ENCODE data around the gene ZNF841. TPM values are rescaled to one million over a fixed set of nuclear protein-coding genes. Genes with fewer than 3 reads are reported as not detected.

Gene ZNF841
- total and polyA plus RNA-seq, 2 donors (not counting 3 experiments of a cell fraction or from before 2014, with no cell fraction given): 5.2 to 17.7 TPM

DNA sequence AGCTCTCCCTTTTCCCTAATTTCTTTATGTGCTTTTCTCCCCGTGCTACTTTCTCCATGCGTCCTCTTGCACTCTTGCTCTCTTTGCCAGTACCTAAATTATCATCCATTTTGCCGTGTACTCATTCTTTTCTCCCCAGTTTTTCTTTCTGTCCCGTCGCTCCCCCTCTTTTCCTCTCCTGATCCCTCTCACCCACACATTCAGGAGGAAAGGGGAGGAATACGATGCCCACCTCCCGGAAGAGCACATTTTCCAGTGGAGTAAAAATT lies 43.4 kb upstream of the ZNF841 start:
- Histone ChIP-seq H3K9me1 (replicated peaks; ENCODE audit: control insufficient read depth, extremely low read depth, insufficient read depth, low read length) (no peaks in the 10 kb centered on the region), H4K20me1 (replicated peaks; ENCODE audit: control insufficient read depth, extremely low read depth, insufficient read depth, low read length) (no peaks in the 10 kb centered on the region), H3K79me2 (ENCODE audit: control insufficient read depth, insufficient read depth, low read length) (peaks cover 14% of the 10 kb centered on the region), H3K36me3 (ENCODE audit: control insufficient read depth in 2 of 2, extremely low read depth in 1 of 2, insufficient read depth in 2 of 2, low read length in 2 of 2) (no peaks in the 10 kb centered on the region), H2AFZ (ENCODE audit: low read depth, low read length) (peak overlapping the region; percentile 85), H3K9me3 (replicated peaks; ENCODE audit: control insufficient read depth, insufficient read depth, low read length) (no peaks in the 10 kb centered on the region), H3K4me2 (ENCODE audit: insufficient read depth, low read length) (peak overlapping the region; percentile 93), H3K27me3 (ENCODE audit: control insufficient read depth in 2 of 2, insufficient read depth in 2 of 2, low read length in 2 of 2) (no peaks in the 10 kb centered on the region), H3K4me3 (replicated peaks in 1 of 3; ENCODE audit: insufficient read depth in 1 of 3, low read depth in 1 of 3, low read length in 3 of 3) (peak overlapping the region; percentile 55 to 88 (median 72)), H3K4me1 (ENCODE audit: control insufficient read depth, extremely low read depth, insufficient read depth, low read length) (peaks cover 6% of the 10 kb centered on the region), H3K9ac (replicated peaks; ENCODE audit: extremely low read depth, insufficient read depth, low read length) (peak overlapping the region; percentile 69), H3K27ac (ENCODE audit: insufficient read depth, low read depth, low read length) (peak overlapping the region; percentile 13)
- DNase-seq (ENCODE audit: low read depth, low spot score): no peak
- no TSS peak for BruUV-seq (replicated peaks)
- dilution Hi-C loops (cut with MboI; ENCODE audit: extremely low pct_ligation_motif_present, low sequenced_read_pairs) (no loop called here), intact Hi-C loops (cut with micrococcal nuclease) (loop anchor here (1.0 to 10.0 kb wide), 6 partner anchors 32 to 388 kb away; partner anchors contain the start of genes ZNF613, ZNF808, ZNF836 and ZNF841)
- ChIA-PET CTCF (interaction anchor here (0.9 to 2.7 kb wide), 6 partner anchors 12 to 98 kb away, joined by 3 to 20 read pairs (median 4); partner anchors contain the start of genes PPP2R1A and ZNF836), POLR2A (no interaction called here)
- FAIRE-seq: no peak
- TF ChIP-seq GATA2 (IDR thresholded peaks at IDR 0.05; ENCODE audit: insufficient read depth, insufficient read length, low read depth, low read length) (no peak), EZH2 (IDR thresholded peaks at IDR 0.05; ENCODE audit: borderline replicate concordance, low read depth, low read length, severe bottlenecking) (no peak), POLR2AphosphoS5 (IDR thresholded peaks at IDR 0.05; ENCODE audit: insufficient read depth, low read depth, low read length) (no peak), POLR2A (IDR thresholded peaks at IDR 0.05; ENCODE audit: low read depth, low read length) (no peak), JUN (IDR thresholded peaks at IDR 0.05; ENCODE audit: borderline replicate concordance, insufficient read depth, insufficient read length, low read depth) (no peak)
- TF ChIP-seq, protein P1, sequence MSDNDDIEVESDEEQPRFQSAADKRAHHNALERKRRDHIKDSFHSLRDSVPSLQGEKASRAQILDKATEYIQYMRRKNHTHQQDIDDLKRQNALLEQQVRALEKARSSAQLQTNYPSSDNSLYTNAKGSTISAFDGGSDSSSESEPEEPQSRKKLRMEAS (IDR thresholded peaks at IDR 0.05; ENCODE audit: insufficient read depth, insufficient read length): no peak
- TF ChIP-seq, protein P2, sequence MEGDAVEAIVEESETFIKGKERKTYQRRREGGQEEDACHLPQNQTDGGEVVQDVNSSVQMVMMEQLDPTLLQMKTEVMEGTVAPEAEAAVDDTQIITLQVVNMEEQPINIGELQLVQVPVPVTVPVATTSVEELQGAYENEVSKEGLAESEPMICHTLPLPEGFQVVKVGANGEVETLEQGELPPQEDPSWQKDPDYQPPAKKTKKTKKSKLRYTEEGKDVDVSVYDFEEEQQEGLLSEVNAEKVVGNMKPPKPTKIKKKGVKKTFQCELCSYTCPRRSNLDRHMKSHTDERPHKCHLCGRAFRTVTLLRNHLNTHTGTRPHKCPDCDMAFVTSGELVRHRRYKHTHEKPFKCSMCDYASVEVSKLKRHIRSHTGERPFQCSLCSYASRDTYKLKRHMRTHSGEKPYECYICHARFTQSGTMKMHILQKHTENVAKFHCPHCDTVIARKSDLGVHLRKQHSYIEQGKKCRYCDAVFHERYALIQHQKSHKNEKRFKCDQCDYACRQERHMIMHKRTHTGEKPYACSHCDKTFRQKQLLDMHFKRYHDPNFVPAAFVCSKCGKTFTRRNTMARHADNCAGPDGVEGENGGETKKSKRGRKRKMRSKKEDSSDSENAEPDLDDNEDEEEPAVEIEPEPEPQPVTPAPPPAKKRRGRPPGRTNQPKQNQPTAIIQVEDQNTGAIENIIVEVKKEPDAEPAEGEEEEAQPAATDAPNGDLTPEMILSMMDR (IDR thresholded peaks at IDR 0.05; ENCODE audit: extremely low read depth in 1 of 2, insufficient read depth in 1 of 2, low read depth in 1 of 2, low read length in 2 of 2): no peak
